K562 (cell line): ENCODE results near the gene PHLDA3. TPM values are rescaled to one million over a fixed set of nuclear protein-coding genes. Genes with fewer than 3 reads are reported as not detected.

Experiments used
- ATAC-seq: fragments of 200-7000 bp; cut with Tn5 transposase; 3 replicates; pipeline ENCODE4 v1.9.1; 2020; ENCODE audit warnings: moderate library complexity
- BruUV-seq: library from RNA; stranded (reverse); fragments of 400-500 nt; replicated peaks from 2 replicates; lab custom pipeline; 2021; lab: Mats Ljungman, UMichigan
- CTCF ChIA-PET: fragments of 300-600 bp; formaldehyde crosslinking; extraction: SDS; loops from one replicate; lab custom pipeline; 2021; ENCODE audit warnings: low intra/inter-chr PET ratio; lab: Yijun Ruan, JAX
- POLR2A ChIA-PET: fragments of 300-600, 350-650 bp; sonication (Branson Sonifier 250); formaldehyde crosslinking; extraction: SDS; loops from one replicate; lab custom pipeline; 2021; ENCODE audit warnings: antibody characterized with exemption, inconsistent platforms; lab: Yijun Ruan, JAX
- DNase-seq, 4 experiments: peaks; one replicate each; pipeline versions ENCODE4 v3.0.0 to v3.0.0-alpha.2; 2011 to 2018; ENCODE audit warnings: low spot score in 3 of 4, mixed read lengths in 3 of 4; ENCODE audit errors: extremely low read depth in 1 of 4
- FAIRE-seq: peaks from 2 replicates; lab custom pipeline; 2011; peaks lifted over from hg19 to GRCh38; lab: Jason Lieb, UNC
- H2AFZ ChIP-seq: 2 replicates; pipeline ENCODE4 v1.6.0; 2011; ENCODE audit warnings: low read depth, low read length, control low read depth, inconsistent platforms
- H3K27ac ChIP-seq: fragments of 200-600 bp; 3 replicates; pipeline ENCODE4 v1.8.0; 2011; ENCODE audit warnings: low read depth, mild to moderate bottlenecking, control low read depth, inconsistent platforms, low read length, moderate library complexity, mixed read lengths; ENCODE audit errors: extremely low read depth
- H3K27me3 ChIP-seq, 2 experiments: fragments of 300-600 bp in 1 of 2; 2 replicates in 1 of 2; 3 replicates in 1 of 2; pipeline versions ENCODE4 v1.6.0 to v1.8.0; 2011; ENCODE audit warnings: inconsistent platforms in 2 of 2, low read length in 2 of 2, mild to moderate bottlenecking in 1 of 2, mixed read lengths in 1 of 2, moderate library complexity in 1 of 2; ENCODE audit not compliant: control insufficient read depth in 2 of 2, insufficient read depth in 2 of 2
- H3K36me3 ChIP-seq: fragments of 300-600 bp; 3 replicates; pipeline ENCODE4 v1.8.0; 2011; ENCODE audit warnings: mild to moderate bottlenecking, low read length, inconsistent platforms; ENCODE audit not compliant: control insufficient read depth, insufficient read depth
- H3K4me1 ChIP-seq, 2 experiments: fragments of 200-600 bp in 1 of 2; replicated peaks in 1 of 2; 2 replicates in 1 of 2; 3 replicates in 1 of 2; pipeline versions ENCODE4 v1.5.1 to v1.8.0; 2011; ENCODE audit warnings: inconsistent platforms in 2 of 2, low read length in 2 of 2, mild to moderate bottlenecking in 1 of 2, mixed read lengths in 1 of 2, moderate library complexity in 1 of 2; ENCODE audit not compliant: control insufficient read depth in 2 of 2, insufficient read depth in 2 of 2
- H3K4me2 ChIP-seq: 2 replicates; pipeline ENCODE4 v1.6.1; 2011; ENCODE audit warnings: low read length, control low read depth, inconsistent platforms, mixed read lengths; ENCODE audit not compliant: insufficient read depth
- H3K4me3 ChIP-seq: fragments of 200-600 bp; sonication (generic), shearing (Covaris generic); 2 replicates; pipeline ENCODE4 v1.5.1; 2016; ENCODE audit warnings: control low read depth, inconsistent platforms
- H3K79me2 ChIP-seq: fragments of 200-600 bp; 3 replicates; pipeline ENCODE4 v1.8.0; 2011; ENCODE audit warnings: low read length, inconsistent platforms; ENCODE audit not compliant: control insufficient read depth, insufficient read depth
- H3K9ac ChIP-seq, 2 experiments: 2 replicates each; pipeline versions ENCODE4 v1.6.0 to v1.6.1; 2011; ENCODE audit warnings: low read depth in 2 of 2, low read length in 2 of 2, control low read depth in 1 of 2, inconsistent platforms in 1 of 2, mild to moderate bottlenecking in 1 of 2, mixed read lengths in 1 of 2; ENCODE audit not compliant: insufficient read depth in 1 of 2
- H3K9me1 ChIP-seq: one replicate; pipeline ENCODE4 v1.6.0; 2011; ENCODE audit warnings: inconsistent platforms, mild to moderate bottlenecking, low read length, moderate library complexity; ENCODE audit not compliant: control insufficient read depth, insufficient read depth
- H3K9me3 ChIP-seq: replicated peaks from 2 replicates; pipeline ENCODE4 v1.5.1; 2011; ENCODE audit warnings: low read depth, low read length, inconsistent platforms; ENCODE audit not compliant: control insufficient read depth, insufficient read depth
- H4K20me1 ChIP-seq: replicated peaks from 2 replicates; pipeline ENCODE4 v1.6.1; 2011; ENCODE audit warnings: low read length, inconsistent platforms, mixed read lengths; ENCODE audit not compliant: control insufficient read depth, insufficient read depth
- FOSL1 ChIP-seq: fragments of 200-800 bp; sonication (Bioruptor generic); conservative IDR thresholded peaks from 2 replicates; pipeline ENCODE4 v1.6.1; 2016; ENCODE audit warnings: missing genetic modification characterization, missing compliant biosample characterization
- FOXA1 ChIP-seq: fragments of 450-650 bp; IDR thresholded peaks from 2 replicates; pipeline ENCODE4 v1.6.1; 2016; ENCODE audit warnings: mild to moderate bottlenecking, borderline replicate concordance
- PCBP1 ChIP-seq: fragments of 200-400 bp; formaldehyde crosslinking; IDR thresholded peaks from 2 replicates; pipeline ENCODE4 v1.6.1; 2018; ENCODE audit warnings: mild to moderate bottlenecking, low read depth, low read length; ENCODE audit not compliant: poor library complexity, severe bottlenecking
- PTBP1 ChIP-seq: fragments of 200-400 bp; formaldehyde crosslinking; IDR thresholded peaks from 2 replicates; pipeline ENCODE4 v1.6.1; 2017; ENCODE audit warnings: low read depth, low read length
- RHOXF2B ChIP-seq: fragments of 250-450 bp; sonication (Bioruptor Pico); conservative IDR thresholded peaks from 2 replicates; pipeline ENCODE4 v1.5.1; 2021
- SOX6 ChIP-seq: fragments of 450-650 bp; IDR thresholded peaks from 2 replicates; pipeline ENCODE4 v1.6.1; 2014; ENCODE audit warnings: mild to moderate bottlenecking
- ZC3H4 ChIP-seq: sonication (generic); formaldehyde crosslinking; IDR thresholded peaks from 2 replicates; pipeline ENCODE4 v1.9.0; 2021; ENCODE audit warnings: missing genetic modification reagents, borderline replicate concordance
- ZNF146 ChIP-seq: IDR thresholded peaks from one replicate; pipeline ENCODE4 v1.6.1; 2018; ENCODE audit warnings: missing compliant biosample characterization; ENCODE audit not compliant: unreplicated experiment
- ZNF695 ChIP-seq: fragments of 450-650 bp; formaldehyde crosslinking; IDR thresholded peaks from 2 replicates; pipeline ENCODE4 v1.4.0; 2020; ENCODE audit warnings: mild to moderate bottlenecking, moderate library complexity
- WGBS: fragments of 100-300 bp; shearing (Covaris generic); methylation state at CpG from one replicate; pipeline ENCODE4 v1.1.6; 2016; ENCODE audit warnings: low coverage, mixed read lengths; ENCODE audit not compliant: insufficient coverage; ENCODE audit errors: missing lambda C conversion rate; 5-methylcytosine and 5-hydroxymethylcytosine counted together
- in situ Hi-C: fragments of 300-500 bp; cut with MboI; formaldehyde crosslinking; loops from 4 replicates; pipeline ENCODE4 v1.15.0; 2018; ENCODE audit warnings: inconsistent platforms, mixed read lengths
- intact Hi-C: fragments of 100-400 bp; cut with micrococcal nuclease; formaldehyde crosslinking; loops from 2 replicates; pipeline ENCODE4 v1.14.2; 2022
- polyA plus RNA-seq, 8 experiments: library from polyadenylated mRNA; depleted of rRNA in 4 of 8; stranded (reverse) in 5 of 8; unstranded in 3 of 8; fragments of >200 nt; fragmentation: Nextera tagmentation in 2 of 8; fragmentation: Illumina TruSeq in 1 of 8; extraction: Ambion mirVana in 2 of 8; extraction: Trizol in 1 of 8; gene quantifications; 2 replicates each; pipeline versions ENCODE4 v1.2.1 to v1.2.3, GENCODE V29; 2011 to 2014; ENCODE audit warnings: inconsistent platforms in 1 of 8, missing spikeins in 1 of 8
- total RNA-seq, 7 experiments: library from RNA; depleted of rRNA in 6 of 7; stranded (reverse); fragments of >200 nt in 6 of 7; fragmentation: Illumina TruSeq in 2 of 7; extraction: Trizol in 2 of 7; gene quantifications; 2 replicates each; pipeline versions ENCODE4 v1.2.1 to v1.2.3, GENCODE V29; 2011 to 2021; ENCODE audit warnings: low replicate concordance in 1 of 7

PHLDA3 gene
- total and polyA plus RNA-seq, 9 of the 15 experiments (the other 6 are each of a cell fraction or from before 2014, with no cell fraction given) = 0.11 to 0.27 TPM; not detected in 7

GRCh38 chr1:201475915-201476669 lies 7.1 kb upstream of the PHLDA3 start:
- Histone ChIP-seq H3K9ac (no peak overlapping the region), H3K79me2 (no peaks in the 10 kb centered on the region), H3K9me3 (no peaks in the 10 kb centered on the region), H3K9me1 (peaks cover 2% of the 10 kb centered on the region), H2AFZ (no peak overlapping the region), H3K36me3 (no peaks in the 10 kb centered on the region), H3K4me1 (peaks cover 12 to 13% of the 10 kb centered on the region in 2 experiments), H3K27ac (no peak overlapping the region), H3K4me3 (no peak overlapping the region), H3K4me2 (no peak overlapping the region), H3K27me3 (peaks cover 22 to 40% of the 10 kb centered on the region in 2 experiments), H4K20me1 (no peaks in the 10 kb centered on the region; the same call in 1 of the 2 replicates)
- ChIA-PET POLR2A (interaction anchor here (0.7 to 1.5 kb wide), 3 partner anchors 20 to 149 kb away, joined by 3 read pairs; no protein-coding TSS in a partner anchor), CTCF (no interaction called here)
- ATAC-seq (no peak), DNase-seq (no peak), FAIRE-seq (no peak)
- no TSS peak for BruUV-seq
- no peak for TF ChIP-seq FOXA1
- TF ChIP-seq FOSL1 (tag) = no peak
- TF ChIP-seq ZNF146 (CRISPR knock-in tag) = no peak
- no peak for TF ChIP-seq SOX6
- WGBS = 9% methylated on average over 8 of the region's 8 CpGs
- in situ Hi-C loops (no loop called here), intact Hi-C loops (no loop called here)

- no peaks in the 10 kb centered on the region; the same call in 1 of the 2 replicates for H4K20me1 ChIP-seq
- DNase-seq = no peak
- no peak overlapping the region for H3K4me3 ChIP-seq
- H3K36me3 ChIP-seq = no peaks in the 10 kb centered on the region
- H2AFZ ChIP-seq = no peak overlapping the region
- no peak overlapping the region for H3K27ac ChIP-seq
- no peak overlapping the region for H3K4me2 ChIP-seq
- H3K9me3 ChIP-seq = no peaks in the 10 kb centered on the region
- no peak for ATAC-seq
- H3K79me2 ChIP-seq = no peaks in the 10 kb centered on the region
- TF ChIP-seq PCBP1 = no peak
- no peak for TF ChIP-seq ZC3H4 (CRISPR knock-in tag)
- TF ChIP-seq ZNF695 = no peak
- no peak for TF ChIP-seq PTBP1
- no peak for TF ChIP-seq RHOXF2B (CRISPR knock-in tag)
- TF ChIP-seq, all 486 proteins: peak for 0
- Histone ChIP-seq H3K4me1 (peaks cover 5 to 7% of the 10 kb centered on the region in 2 experiments; a peak in 4 of 5 replicates), H3K27me3 (peaks cover 28 to 49% of the 10 kb centered on the region in 2 experiments), H3K9me1 (no peaks in the 10 kb centered on the region), H3K9ac (no peak overlapping the region)
- FAIRE-seq = no peak
- intact Hi-C loops (no loop called here), in situ Hi-C loops (no loop called here)
- POLR2A ChIA-PET = interaction anchor here (0.9 kb wide), 1 partner anchor 21 kb away, joined by 3 read pairs; no protein-coding TSS in a partner anchor
- 5% methylated on average over 2 of the region's 2 CpGs for WGBS
- CTCF ChIA-PET = no interaction called here
- no TSS peak for BruUV-seq
Measured at GRCh38 chr1:201475130-201475529, 6.1 kb upstream of the PHLDA3 start.
